IMR-90 (cell line): ENCODE results near the gene ZACN. TPM values are rescaled to one million over a fixed set of nuclear protein-coding genes. Genes with fewer than 3 reads are reported as not detected.

Experiments
- ATAC-seq: fragments of 200-7000 bp; cut with Tn5 transposase; 2 replicates; pipeline ENCODE4 v1.9.1; 2020; ENCODE audit warnings: low read depth, mild to moderate bottlenecking, moderate library complexity
- BruUV-seq: library from RNA; stranded (reverse); fragments of 400-500 nt; replicated peaks from 2 replicates; lab custom pipeline; 2021; lab: Mats Ljungman, UMichigan
- CTCF ChIA-PET: fragments of 300-600 bp; formaldehyde crosslinking; extraction: SDS; loops from one replicate; lab custom pipeline; 2021; ENCODE audit warnings: antibody characterized with exemption; lab: Yijun Ruan, JAX
- POLR2A ChIA-PET: fragments of 300-600 bp; sonication (Branson Sonifier 250); formaldehyde crosslinking; loops from one replicate; lab custom pipeline; 2022; ENCODE audit warnings: antibody characterized with exemption; ENCODE audit not compliant: unreplicated experiment; lab: Charles Lee
- DNase-seq: peaks from one replicate; pipeline ENCODE4 v3.0.0; 2013
- H2AFZ ChIP-seq: replicated peaks from 2 replicates; pipeline ENCODE3; 2013; ENCODE audit warnings: low read length, mild to moderate bottlenecking; ENCODE audit not compliant: poor library complexity
- H2AK5ac ChIP-seq: 2 replicates; pipeline ENCODE4 v1.6.1; 2013; ENCODE audit warnings: low read depth, low read length, inconsistent platforms
- H2AK9ac ChIP-seq: replicated peaks from 2 replicates; pipeline ENCODE3; 2013; ENCODE audit warnings: mild to moderate bottlenecking, low read depth, low read length, moderate library complexity; ENCODE audit not compliant: poor library complexity
- H2BK120ac ChIP-seq: 2 replicates; pipeline ENCODE4 v1.6.1; 2013; ENCODE audit warnings: low read depth, low read length, inconsistent platforms
- H2BK15ac ChIP-seq: 3 replicates; pipeline ENCODE4 v1.6.1; 2013; ENCODE audit warnings: low read depth, low read length, inconsistent platforms
- H2BK20ac ChIP-seq: 2 replicates; pipeline ENCODE4 v1.6.1; 2013; ENCODE audit warnings: low read depth, mild to moderate bottlenecking, inconsistent platforms, low read length, moderate library complexity
- H2BK5ac ChIP-seq: 2 replicates; pipeline ENCODE4 v1.6.1; 2013; ENCODE audit warnings: mild to moderate bottlenecking, low read depth, low read length, inconsistent platforms; ENCODE audit not compliant: poor library complexity, severe bottlenecking
- H3K14ac ChIP-seq: replicated peaks from 2 replicates; pipeline ENCODE4 v1.6.1; 2013; ENCODE audit warnings: low read depth, low read length, inconsistent platforms
- H3K18ac ChIP-seq: 2 replicates; pipeline ENCODE4 v1.6.1; 2013; ENCODE audit warnings: low read depth, low read length, control low read depth
- H3K23ac ChIP-seq: 2 replicates; pipeline ENCODE4 v1.6.1; 2013; ENCODE audit warnings: low read depth, low read length, inconsistent platforms
- H3K27ac ChIP-seq: 2 replicates; pipeline ENCODE4 v1.5.1; 2013; ENCODE audit warnings: mild to moderate bottlenecking, control low read depth, low read length; ENCODE audit not compliant: insufficient read depth
- H3K27me3 ChIP-seq: 2 replicates; pipeline ENCODE4 v1.6.1; 2013; ENCODE audit warnings: low read length; ENCODE audit not compliant: control insufficient read depth, insufficient read depth
- H3K36me3 ChIP-seq: 2 replicates; pipeline ENCODE4 v1.6.1; 2013; ENCODE audit warnings: low read length, mixed read lengths; ENCODE audit not compliant: control insufficient read depth, insufficient read depth
- H3K4ac ChIP-seq: 2 replicates; pipeline ENCODE4 v1.6.1; 2013; ENCODE audit warnings: low read depth, low read length, inconsistent platforms
- H3K4me1 ChIP-seq: 2 replicates; pipeline ENCODE4 v1.6.1; 2013; ENCODE audit warnings: low read length, mixed read lengths; ENCODE audit not compliant: control insufficient read depth, insufficient read depth
- H3K4me2 ChIP-seq: 2 replicates; pipeline ENCODE4 v1.6.1; 2013; ENCODE audit warnings: low read depth, mild to moderate bottlenecking, control low read depth, low read length, moderate library complexity
- H3K4me3 ChIP-seq: 2 replicates; pipeline ENCODE4 v1.5.1; 2013; ENCODE audit warnings: low read depth, mild to moderate bottlenecking, control low read depth, low read length, moderate library complexity; ENCODE audit not compliant: insufficient read depth
- H3K56ac ChIP-seq: 2 replicates; pipeline ENCODE4 v1.6.1; 2013; ENCODE audit warnings: low read length, inconsistent platforms; ENCODE audit not compliant: insufficient read depth; ENCODE audit errors: extremely low read depth
- H3K79me1 ChIP-seq, 2 experiments: 2 replicates each; pipeline ENCODE4 v1.6.1; 2013; ENCODE audit warnings: low read length in 2 of 2, inconsistent platforms in 1 of 2, low read depth in 1 of 2
- H3K9ac ChIP-seq: 2 replicates; pipeline ENCODE4 v1.6.1; 2013; ENCODE audit warnings: low read depth, low read length, control low read depth
- H3K9me1 ChIP-seq: 2 replicates; pipeline ENCODE4 v1.6.1; 2013; ENCODE audit warnings: low read length, inconsistent platforms; ENCODE audit not compliant: insufficient read depth
- H3K9me3 ChIP-seq: 2 replicates; pipeline ENCODE4 v1.6.1; 2013; ENCODE audit warnings: low read length; ENCODE audit not compliant: control insufficient read depth, insufficient read depth
- H4K20me1 ChIP-seq: 2 replicates; pipeline ENCODE4 v1.6.1; 2013; ENCODE audit warnings: low read length, inconsistent platforms; ENCODE audit not compliant: insufficient read depth
- H4K5ac ChIP-seq: 2 replicates; pipeline ENCODE4 v1.6.1; 2013; ENCODE audit warnings: mild to moderate bottlenecking, low read depth, low read length, control low read depth
- H4K8ac ChIP-seq, 2 experiments: 2 replicates each; pipeline ENCODE4 v1.6.1; 2013; ENCODE audit warnings: low read depth in 2 of 2, low read length in 2 of 2, control low read depth in 1 of 2, inconsistent platforms in 1 of 2
- H4K91ac ChIP-seq: 2 replicates; pipeline ENCODE4 v1.6.1; 2013; ENCODE audit warnings: low read depth, low read length, inconsistent platforms; ENCODE audit not compliant: insufficient read depth
- BHLHE40 ChIP-seq: fragments of 150-350 bp; IDR thresholded peaks from 2 replicates; pipeline ENCODE4 v1.6.1; 2016; ENCODE audit warnings: mild to moderate bottlenecking, low read depth, low read length
- CEBPB ChIP-seq: IDR thresholded peaks from 2 replicates; pipeline ENCODE4 v1.6.1; 2012; ENCODE audit warnings: low read depth, low read length, improper control_type of control experiment
- CHD1 ChIP-seq: IDR thresholded peaks from 2 replicates; pipeline ENCODE4 v1.6.1; 2012; ENCODE audit warnings: low read depth, low read length, improper control_type of control experiment
- CTCF ChIP-seq: conservative IDR thresholded peaks from 2 replicates; pipeline ENCODE4 v1.5.1; 2012; ENCODE audit warnings: mild to moderate bottlenecking, low read depth, low read length, improper control_type of control experiment
- ELK1 ChIP-seq: fragments of 150-350 bp; IDR thresholded peaks from 2 replicates; pipeline ENCODE4 v1.6.1; 2016; ENCODE audit warnings: low read depth, mild to moderate bottlenecking, low read length, moderate library complexity, borderline replicate concordance
- FOS ChIP-seq: fragments of 150-350 bp; IDR thresholded peaks from 2 replicates; pipeline ENCODE4 v1.6.1; 2016; ENCODE audit warnings: low read depth, low read length
- MAFK ChIP-seq: IDR thresholded peaks from 2 replicates; pipeline ENCODE4 v1.6.1; 2012; ENCODE audit warnings: low read depth, low read length, improper control_type of control experiment
- MAZ ChIP-seq: IDR thresholded peaks from 2 replicates; pipeline ENCODE4 v1.6.1; 2012; ENCODE audit warnings: low read depth, mild to moderate bottlenecking, low read length, improper control_type of control experiment, moderate library complexity, borderline replicate concordance
- MXI1 ChIP-seq: IDR thresholded peaks from 2 replicates; pipeline ENCODE4 v1.6.1; 2012; ENCODE audit warnings: low read depth, mild to moderate bottlenecking, low read length, moderate library complexity, borderline replicate concordance
- NFE2L2 ChIP-seq: fragments of 150-350 bp; IDR thresholded peaks from 2 replicates; pipeline ENCODE4 v1.6.1; 2016; ENCODE audit warnings: low read depth, mild to moderate bottlenecking, low read length
- POLR2A ChIP-seq: IDR thresholded peaks from 2 replicates; pipeline ENCODE4 v1.6.1; 2012; ENCODE audit warnings: mild to moderate bottlenecking, low read depth, low read length
- RAD21 ChIP-seq: IDR thresholded peaks from 2 replicates; pipeline ENCODE4 v1.6.1; 2012; ENCODE audit warnings: low read length, improper control_type of control experiment
- RCOR1 ChIP-seq: IDR thresholded peaks from 2 replicates; pipeline ENCODE4 v1.6.1; 2012; ENCODE audit warnings: mild to moderate bottlenecking, low read length, improper control_type of control experiment; ENCODE audit not compliant: insufficient replicate concordance
- RFX5 ChIP-seq: IDR thresholded peaks from 2 replicates; pipeline ENCODE4 v1.8.0; 2012; ENCODE audit warnings: low read depth, mild to moderate bottlenecking, low read length, moderate library complexity
- SMC3 ChIP-seq: fragments of 150-350 bp; IDR thresholded peaks from 2 replicates; pipeline ENCODE4 v1.6.1; 2016; ENCODE audit warnings: low read depth, mild to moderate bottlenecking, antibody characterized with exemption, low read length, moderate library complexity
- USF2 ChIP-seq: fragments of 150-350 bp; IDR thresholded peaks from 2 replicates; pipeline ENCODE4 v1.6.1; 2017; ENCODE audit warnings: mild to moderate bottlenecking, antibody characterized with exemption, low read length, low read depth
- WGBS, 2 experiments: methylation state at CpG; one replicate each; pipeline versions ENCODE4 v1.1.5 to v1.1.7; 2013; ENCODE audit warnings: missing lambda C conversion rate in 2 of 2; ENCODE audit not compliant: insufficient read length in 1 of 2; ENCODE audit errors: extremely low coverage in 2 of 2; 5-methylcytosine and 5-hydroxymethylcytosine counted together
- dilution Hi-C: fragments of 300-500 bp; cut with HindIII; formaldehyde crosslinking; loops from one replicate; pipeline ENCODE4 v1.14.3; 2018; ENCODE audit warnings: low sequenced_read_pairs; ENCODE audit not compliant: unreplicated experiment
- in situ Hi-C: fragments of 300-500 bp; cut with MboI; formaldehyde crosslinking; loops from 3 replicates; pipeline ENCODE4 v1.14.3; 2019; ENCODE audit warnings: low sequenced_read_pairs, inconsistent platforms, mixed read lengths
- intact Hi-C: fragments of 100-400 bp; cut with micrococcal nuclease; formaldehyde crosslinking; loops from 2 replicates; pipeline ENCODE4 v1.10.0; 2022
- polyA plus RNA-seq, 3 experiments: library from polyadenylated mRNA; depleted of rRNA; stranded (reverse); fragments of >200 nt; gene quantifications; 2 replicates each; pipeline ENCODE4 v1.2.3, GENCODE V29; 2012; ENCODE audit warnings: low replicate concordance in 1 of 3
- total RNA-seq: library from RNA; depleted of rRNA; stranded (reverse); fragments of >200 nt; gene quantifications from 2 replicates; pipeline ENCODE4 v1.2.3, GENCODE V29; 2012

Gene ZACN
- total and polyA plus RNA-seq, 2 of the 4 experiments (the other 2 are of a cell fraction): not detected

GRCh38 chr17:76107509-76107908 lies 28.5 kb downstream of the ZACN start:
- ATAC-seq (no peak), DNase-seq (no peak)
- peaks cover 5% of the 10 kb centered on the region; the same call in 1 of the 2 replicates for H3K4me1 ChIP-seq
- H3K23ac ChIP-seq: no peak overlapping the region
- BruUV-seq: no TSS peak
- no peak overlapping the region for H4K91ac ChIP-seq
- H2AK9ac ChIP-seq: no peak overlapping the region
- in situ Hi-C loops (no loop called here), intact Hi-C loops (no loop called here), dilution Hi-C loops (no loop called here)
- H3K18ac ChIP-seq: no peak overlapping the region
- no peak overlapping the region for H2BK5ac ChIP-seq
- H3K9ac ChIP-seq: no peak overlapping the region
- H3K4me2 ChIP-seq: no peak overlapping the region
- no peak overlapping the region for H3K4me3 ChIP-seq
- no CpG with 5 or more reads among the region's 6 CpGs for WGBS, 2 experiments
- peaks cover 7% of the 10 kb centered on the region for H3K9me1 ChIP-seq
- no peak overlapping the region for H4K8ac ChIP-seq
- no peak overlapping the region for H2BK120ac ChIP-seq
- H2BK20ac ChIP-seq: no peak overlapping the region
- H4K5ac ChIP-seq: no peak overlapping the region
- H3K79me1 ChIP-seq: peaks cover 6 to 18% of the 10 kb centered on the region in 2 experiments; a peak in 3 of 4 replicates
- no peak overlapping the region for H2AFZ ChIP-seq
- CTCF ChIA-PET: interaction anchor here (0.7 to 0.8 kb wide), 2 partner anchors 145 to 172 kb away, joined by 3 to 6 read pairs; no protein-coding TSS in a partner anchor
- no peaks in the 10 kb centered on the region for H3K36me3 ChIP-seq
- H2AK5ac ChIP-seq: no peak overlapping the region
- no peak overlapping the region for H3K14ac ChIP-seq
- H3K9me3 ChIP-seq: no peaks in the 10 kb centered on the region
- H4K20me1 ChIP-seq: peaks cover 5% of the 10 kb centered on the region; the same call in 1 of the 2 replicates
- H3K4ac ChIP-seq: no peak overlapping the region
- TF ChIP-seq BHLHE40 (no peak), SMC3 (no peak), RFX5 (no peak), POLR2A (no peak), CEBPB (no peak), ELK1 (no peak), CTCF (no peak), FOS (no peak), MAFK (no peak), MXI1 (no peak), CHD1 (no peak), RAD21 (no peak), MAZ (no peak), NFE2L2 (no peak), USF2 (no peak), RCOR1 (no peak)
- POLR2A ChIA-PET: no interaction called here
- H3K27ac ChIP-seq: no peak overlapping the region
- no peaks in the 10 kb centered on the region for H3K27me3 ChIP-seq
- no peak overlapping the region for H3K56ac ChIP-seq
- H2BK15ac ChIP-seq: no peak overlapping the region
